GM11168 (cell line): ENCODE data around the gene CRISPLD2.

ENCODE experiments used
- in situ Hi-C: fragments of 300-500 bp; cut with MboI; formaldehyde crosslinking; loops from one replicate; pipeline ENCODE4 v1.12.0; 2022; ENCODE audit warnings: low sequenced_read_pairs; ENCODE audit not compliant: unreplicated experiment

Gene CRISPLD2

DNA sequence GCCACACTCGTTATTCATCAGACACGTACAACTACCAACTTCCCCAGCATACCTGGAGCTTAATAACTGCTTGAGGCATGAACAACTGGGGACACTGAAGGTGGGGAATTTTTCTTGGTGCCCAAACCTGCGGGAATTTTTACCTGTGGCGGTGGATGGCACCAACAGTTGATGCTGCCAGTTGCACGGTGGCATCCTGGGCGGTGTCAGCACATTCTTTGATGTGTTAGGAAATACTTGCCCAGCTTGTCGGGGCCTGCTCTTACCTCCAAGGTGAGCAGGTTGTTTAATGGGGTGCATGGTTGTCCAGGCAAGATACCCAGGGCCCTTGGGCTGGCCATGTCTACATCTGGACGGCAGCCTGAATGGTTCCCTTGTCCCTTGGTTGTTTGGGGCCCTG lies 79.6 kb downstream of the CRISPLD2 start:
- in situ Hi-C loops, result no loop called here

DNA sequence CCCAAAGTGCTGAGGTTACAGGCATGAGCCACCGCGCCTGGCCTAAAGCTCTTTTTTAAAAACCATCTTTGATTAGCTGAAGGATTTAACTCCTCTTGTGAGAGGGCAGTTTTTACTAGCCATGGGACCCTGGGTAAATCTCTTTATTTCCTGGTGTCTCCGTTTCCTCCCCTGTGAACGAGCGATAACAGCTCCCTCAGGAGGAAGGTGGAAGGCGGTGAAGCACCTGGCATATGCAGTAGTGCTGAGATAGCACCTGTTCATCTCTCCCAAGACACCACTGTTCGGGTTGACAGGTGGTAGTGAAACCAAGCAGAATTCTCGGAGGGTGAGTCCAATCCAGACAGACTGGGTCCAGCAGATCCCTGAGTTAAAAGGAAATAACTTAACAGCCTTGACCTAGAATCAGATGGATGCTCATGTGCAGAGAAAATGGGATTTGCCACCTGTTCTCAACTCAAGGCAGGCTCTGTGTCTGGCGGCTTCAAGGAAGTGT lies 86.2 kb downstream of the CRISPLD2 start:
- in situ Hi-C loops, result no loop called here

DNA sequence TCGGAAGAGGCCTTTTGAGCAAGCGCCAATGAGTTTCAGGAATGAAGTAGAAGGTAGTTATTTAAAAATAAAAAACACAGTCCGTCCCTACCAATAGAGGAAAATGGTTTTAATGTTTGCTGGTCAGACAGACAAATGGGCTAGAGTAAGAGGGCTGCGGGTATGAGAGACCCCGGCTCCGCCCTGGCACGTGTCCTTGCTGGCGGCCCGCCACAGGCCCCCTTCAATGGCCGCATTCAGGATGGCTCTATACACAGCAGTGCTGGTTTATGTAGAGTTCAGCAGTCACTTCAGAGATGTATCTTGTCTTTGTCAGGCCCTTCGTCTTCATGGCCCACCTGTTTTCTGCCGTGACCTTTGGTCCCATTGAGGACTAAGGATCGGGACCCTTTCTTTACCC lies 87.3 kb downstream of the CRISPLD2 start:
- in situ Hi-C loops, result no loop called here

DNA sequence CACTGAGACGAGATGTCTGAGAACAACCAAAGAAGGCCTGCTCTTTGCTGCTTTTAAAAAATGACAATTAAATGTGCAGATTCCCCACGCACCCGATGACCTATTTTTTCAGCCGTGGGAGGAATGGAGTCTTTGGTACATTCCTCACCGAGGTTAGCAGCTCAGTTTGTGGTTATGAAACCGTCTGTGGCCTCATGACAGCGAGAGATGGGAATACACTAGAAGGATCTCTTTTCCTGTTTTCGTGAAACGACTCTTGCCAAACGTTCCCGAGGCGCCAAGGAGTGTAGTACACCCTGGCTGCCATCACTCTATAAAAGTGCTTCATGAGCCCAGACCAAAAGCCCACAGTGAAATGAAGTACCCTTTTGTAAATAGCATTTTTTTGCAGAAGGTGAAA lies 87.8 kb downstream of the CRISPLD2 start:
- in situ Hi-C loops, result no loop called here

GRCh38 chr16:84909476-84910085 lies 89.8 kb downstream of the CRISPLD2 start:
- in situ Hi-C loops, result no loop called here

DNA sequence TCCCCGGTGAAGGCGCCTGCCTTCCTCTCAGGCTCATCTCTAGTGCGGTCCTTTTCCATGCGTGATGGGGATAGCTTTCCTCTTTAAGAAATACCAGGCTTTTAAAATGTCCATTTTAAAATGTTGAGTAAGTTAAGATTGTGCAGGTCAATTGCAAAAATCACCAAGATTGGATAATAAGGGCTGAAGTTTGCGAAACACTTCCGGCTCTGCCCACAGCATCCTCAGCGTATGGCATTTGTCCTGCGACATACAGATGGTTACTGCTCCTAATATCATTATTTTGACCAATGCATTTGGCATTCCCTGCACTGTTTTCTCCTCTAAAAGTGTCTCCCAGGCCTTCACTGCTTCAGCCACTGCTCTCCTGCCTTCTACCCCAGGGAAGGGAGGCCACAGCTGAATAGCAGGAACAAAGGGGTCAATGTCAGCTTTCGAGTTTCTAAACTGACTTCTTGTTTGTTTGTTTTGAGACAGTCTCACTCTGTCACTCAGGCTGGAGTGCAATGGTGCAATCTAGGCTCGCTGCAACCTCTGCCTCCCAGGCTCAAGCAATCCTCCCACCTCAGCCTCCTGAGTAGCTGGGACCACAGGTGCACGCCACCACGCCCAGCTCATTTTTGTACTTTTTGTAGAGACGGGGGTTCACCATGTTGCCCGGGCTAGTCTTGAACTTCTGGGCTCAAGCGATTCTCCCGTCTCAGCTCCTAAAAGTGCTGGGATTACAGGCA lies 91.9 kb downstream of the CRISPLD2 start:
- in situ Hi-C loops, result no loop called here

- in situ Hi-C loops, result no loop called here
Observed at GRCh38 chr16:84913315-84913714, 93.5 kb downstream of the CRISPLD2 start.

GRCh38 chr16:84914273-84914672 lies 94.5 kb downstream of the CRISPLD2 start:
- in situ Hi-C loops, result no loop called here

GRCh38 chr16:84916178-84916577 lies 96.4 kb downstream of the CRISPLD2 start:
- in situ Hi-C loops, result no loop called here

GRCh38 chr16:84916850-84917249 lies 97.1 kb downstream of the CRISPLD2 start:
- in situ Hi-C loops, result no loop called here

DNA sequence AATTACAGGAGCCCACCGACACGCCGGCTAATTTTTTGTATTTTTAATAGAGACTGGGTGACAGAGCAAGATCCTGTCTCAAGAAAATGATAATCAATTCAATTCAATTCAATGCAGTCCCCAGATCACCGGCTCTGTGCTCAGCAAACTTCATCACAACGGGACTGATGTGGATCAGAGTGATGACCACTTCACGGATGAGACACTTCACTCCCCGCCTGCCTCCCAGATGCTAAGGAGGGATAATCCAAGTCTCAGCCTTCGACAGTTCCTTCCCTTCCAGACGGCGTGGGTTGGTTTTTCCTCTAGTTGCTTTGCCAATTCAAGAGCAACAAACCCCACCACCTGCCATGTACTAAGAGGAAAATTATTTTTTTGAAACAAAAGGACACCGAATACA lies 97.7 kb downstream of the CRISPLD2 start:
- in situ Hi-C loops, result no loop called here

DNA sequence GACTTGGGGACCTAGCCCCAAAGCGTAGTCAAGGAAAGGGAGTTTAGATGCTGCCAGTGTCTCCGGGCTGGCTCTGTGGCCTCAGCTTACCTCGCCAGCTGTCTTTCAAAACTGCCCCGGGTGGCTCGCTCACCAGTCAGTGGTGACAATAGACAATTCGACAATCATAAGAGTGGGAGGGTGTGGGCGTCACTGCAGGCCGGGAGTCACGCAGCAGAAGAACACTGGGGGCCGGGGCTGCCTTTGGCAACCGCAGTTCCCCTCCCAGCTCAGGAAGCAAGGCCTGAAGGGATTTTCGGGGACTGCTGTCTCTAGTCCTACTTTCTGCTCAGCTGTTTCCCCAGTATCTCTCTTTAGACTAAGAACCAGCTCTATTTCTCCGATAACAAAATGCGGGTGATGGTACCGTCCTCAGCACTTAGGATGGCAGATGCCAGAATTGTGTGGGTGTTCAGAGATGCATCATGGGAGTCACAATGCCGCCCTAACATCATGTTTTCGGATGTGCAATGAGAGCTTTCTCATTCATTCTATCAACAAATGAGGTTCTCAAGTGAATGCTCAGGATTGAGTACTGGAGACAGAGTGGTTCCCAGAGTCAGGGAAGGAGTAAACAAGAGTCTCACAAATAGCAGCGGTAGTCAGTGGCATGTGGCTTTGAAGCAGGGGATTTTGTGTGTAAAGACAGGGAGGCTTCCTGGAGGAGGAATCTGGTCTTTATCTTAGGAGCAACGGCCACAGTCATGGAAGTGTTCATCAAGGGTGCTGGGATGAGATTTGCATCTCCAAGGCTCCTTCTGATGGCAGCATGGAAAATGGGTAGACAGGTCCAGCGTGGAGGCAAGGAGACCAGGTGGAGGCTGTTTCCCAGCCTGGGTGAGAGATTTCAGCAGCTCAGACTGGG lies 98.5 kb downstream of the CRISPLD2 start:
- in situ Hi-C loops, result no loop called here

- in situ Hi-C loops, result no loop called here
Observed at GRCh38 chr16:84919269-84919668, 99.5 kb downstream of the CRISPLD2 start.

DNA sequence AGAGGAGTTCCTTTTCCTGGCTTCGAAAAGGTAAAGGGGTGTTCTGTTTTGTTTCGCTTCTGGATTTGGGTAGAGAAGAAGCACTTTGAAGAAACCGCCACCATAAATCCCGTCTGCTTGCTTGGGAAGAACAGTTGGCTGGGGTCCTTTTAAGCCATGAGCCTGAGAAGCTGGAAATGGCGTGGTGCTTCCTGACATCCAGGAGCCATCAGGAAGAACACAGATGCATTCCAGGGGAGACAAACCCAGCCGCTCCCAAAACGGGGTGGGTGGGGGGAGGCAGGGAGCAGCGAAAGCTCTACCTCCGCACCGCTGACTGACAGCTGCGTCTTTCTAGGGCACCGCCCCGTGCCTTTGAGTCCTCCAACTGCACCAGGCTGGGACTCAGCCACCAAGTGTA lies 99.9 kb downstream of the CRISPLD2 start:
- in situ Hi-C loops, result no loop called here

DNA sequence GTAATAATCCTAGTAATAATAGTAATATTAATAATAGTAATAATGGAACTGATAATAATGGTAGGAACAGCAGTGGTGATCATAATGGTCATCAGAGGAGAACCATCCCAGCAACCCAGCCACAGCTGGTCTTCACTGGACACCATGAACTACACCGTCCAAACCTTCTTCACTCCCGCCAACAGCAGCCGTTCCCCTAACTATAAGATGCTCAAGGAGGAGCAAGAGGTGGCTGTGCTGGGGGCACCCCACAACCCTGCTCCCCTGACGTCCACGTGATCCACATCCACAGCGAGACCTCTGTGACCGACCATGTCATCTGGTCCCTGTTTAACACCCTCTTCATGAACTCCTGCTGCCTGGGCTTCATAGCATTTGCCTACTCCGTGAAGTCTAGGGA lies 100.5 kb downstream of the CRISPLD2 start:
- in situ Hi-C loops, result no loop called here

DNA sequence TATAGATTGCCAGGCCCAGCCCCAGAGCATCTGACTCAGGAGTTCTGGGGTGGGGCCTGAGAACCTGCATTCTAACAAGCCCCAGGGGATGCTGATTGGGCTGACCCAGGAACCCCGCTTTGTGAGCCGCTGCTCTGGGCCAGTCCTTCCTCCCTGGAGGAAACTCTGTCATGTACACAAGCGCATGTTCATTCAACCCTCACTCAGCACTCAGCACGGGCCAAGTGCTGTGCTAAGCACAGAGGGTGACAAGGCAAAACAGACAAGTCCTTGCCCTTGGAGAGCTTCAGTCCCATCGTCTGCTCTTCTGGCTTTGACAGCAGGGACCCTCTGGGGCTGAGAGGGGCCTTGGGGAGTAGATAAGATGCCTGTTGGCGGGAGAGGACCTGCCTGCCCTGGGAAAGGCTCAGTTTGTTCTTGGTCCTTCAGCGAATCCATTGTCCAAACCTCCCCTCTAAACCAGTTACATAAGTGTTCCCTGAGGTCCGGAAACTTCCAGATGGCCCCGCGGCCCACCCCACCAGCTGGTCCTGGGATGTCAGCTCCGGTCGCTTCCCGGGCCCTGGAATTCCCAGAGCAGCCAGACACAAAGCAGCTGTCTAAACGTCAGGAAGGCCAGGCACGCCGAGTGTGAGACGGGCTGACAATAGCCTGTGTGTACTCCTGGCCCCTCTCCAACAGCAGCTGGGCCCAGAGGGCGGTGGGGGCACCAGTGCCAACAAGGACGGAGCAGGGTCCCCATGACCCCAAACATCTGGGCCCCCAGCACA lies 102.8 kb downstream of the CRISPLD2 start:
- in situ Hi-C loops, result no loop called here

- in situ Hi-C loops, result no loop called here
Observed at GRCh38 chr16:84924331-84925091, 104.7 kb downstream of the CRISPLD2 start.

- in situ Hi-C loops, result no loop called here
Observed at GRCh38 chr16:84925092-84925772, 105.4 kb downstream of the CRISPLD2 start.

DNA sequence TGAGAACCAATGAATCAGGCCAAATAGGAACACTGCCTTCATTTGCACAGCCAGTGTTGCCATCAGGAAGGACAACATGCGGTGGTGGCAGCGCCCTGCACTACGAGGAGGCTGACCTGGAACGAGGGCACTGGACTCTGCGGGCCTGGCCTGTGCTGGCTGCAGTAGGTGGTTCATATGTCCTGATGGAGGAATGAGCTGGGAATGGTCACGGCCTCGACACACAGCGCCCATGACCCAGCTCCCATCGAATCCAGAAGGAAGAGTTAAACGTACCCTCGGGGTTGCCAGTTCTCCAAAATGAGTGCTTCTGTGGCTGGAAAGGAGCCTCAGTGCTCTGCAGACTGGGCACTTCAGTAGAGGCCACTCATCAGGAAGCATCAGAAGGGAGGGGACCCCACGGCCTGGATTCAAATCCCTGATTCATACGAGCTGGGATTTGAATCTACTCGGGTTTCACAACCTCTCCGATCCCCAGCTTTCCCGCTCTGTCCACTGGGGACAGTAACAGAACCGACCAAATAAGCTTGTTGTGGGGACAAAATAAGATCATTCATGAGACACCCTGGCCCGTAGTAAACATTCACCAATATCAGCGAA lies 106.1 kb downstream of the CRISPLD2 start:
- in situ Hi-C loops, result no loop called here
